Fibroblast of skin of back (primary cell): Measurements from ENCODE around the gene SLC4A2.

Experiments used
- DNase-seq: peaks from one replicate; pipeline ENCODE4 v3.0.0-alpha.2; 2013

SLC4A2 gene

GRCh38 chr7:151095123-151095797 lies 35.9 kb downstream of the SLC4A2 start:
- DNase-seq: no peak

- DNase-seq: peak; percentile 35
These were observed 36.6 kb downstream of the SLC4A2 start for GRCh38 chr7:151095828-151096475.

- DNase-seq: no peak
These were observed 40.3 kb downstream of the SLC4A2 start for GRCh38 chr7:151099486-151100211.

GRCh38 chr7:151100921-151101320 lies 41.5 kb downstream of the SLC4A2 start:
- DNase-seq: no peak

GRCh38 chr7:151101621-151102396 lies 42.4 kb downstream of the SLC4A2 start:
- no peak for DNase-seq

GRCh38 chr7:151102991-151103390 lies 43.6 kb downstream of the SLC4A2 start:
- no peak for DNase-seq

- no peak for DNase-seq
These were observed 44.6 kb downstream of the SLC4A2 start for GRCh38 chr7:151103973-151104372.

GRCh38 chr7:151104411-151105235 lies 45.2 kb downstream of the SLC4A2 start:
- peak; percentile 94 for DNase-seq

GRCh38 chr7:151107882-151108281 lies 48.5 kb downstream of the SLC4A2 start:
- no peak for DNase-seq

- DNase-seq: peak; percentile 68
These were observed 50.0 kb downstream of the SLC4A2 start for GRCh38 chr7:151109094-151110048.

- DNase-seq: no peak
These were observed 51.0 kb downstream of the SLC4A2 start for GRCh38 chr7:151110236-151110940.

- DNase-seq: peak; percentile 69
These were observed 51.7 kb downstream of the SLC4A2 start for GRCh38 chr7:151110941-151111645.

GRCh38 chr7:151113344-151114150 lies 54.2 kb downstream of the SLC4A2 start:
- peak; percentile 94 for DNase-seq

GRCh38 chr7:151114151-151115090 lies 55.0 kb downstream of the SLC4A2 start:
- peak; percentile 20 for DNase-seq

- peak; percentile 41 for DNase-seq
These were observed 55.9 kb downstream of the SLC4A2 start for GRCh38 chr7:151115121-151115835.

GRCh38 chr7:151115836-151116418 lies 56.5 kb downstream of the SLC4A2 start:
- no peak for DNase-seq
